Right ventricle myocardium inferior (tissue), 1 donor: ENCODE data around the gene DUSP3. TPM values are rescaled to one million over a fixed set of nuclear protein-coding genes. Genes with fewer than 3 reads are reported as not detected.
A peak's percentile ranks its signal among the peaks of the same experiment; 100 is the strongest.

Source experiments
- ATAC-seq: fragments of 200-7000 bp; cut with Tn5 transposase; one replicate; pipeline ENCODE4 v1.9.1; 2020; ENCODE audit warnings: mild to moderate bottlenecking, moderate library complexity
- DNase-seq: peaks from one replicate; pipeline ENCODE4 v3.0.0; 2021; ENCODE audit errors: missing footprints
- intact Hi-C: fragments of 100-400 bp; cut with DNase I; formaldehyde crosslinking; loops from one replicate; pipeline ENCODE4 v1.11.0; 2022
- total RNA-seq: library from RNA; stranded (reverse); fragmentation: NEBNext Ultra II Directional; extraction: Animal tissue kit (Norgen Biotek cat#: 25700); gene quantifications from one replicate; pipeline ENCODE4 v1.2.1, GENCODE V29; 2021
- donor health status: DM: no; HTN: yes; CAD: no; lungs with severe emphysema.

DUSP3 gene
- total RNA-seq, 1 donor from 2014 or later = 260 TPM

- no peak for ATAC-seq
- intact Hi-C loops = no loop called here
- DNase-seq = peak; percentile 72
Observed at GRCh38 chr17:43755389-43755875, 23.3 kb downstream of the DUSP3 start.

GRCh38 chr17:43754947-43755346, 23.8 kb downstream of the DUSP3 start:
- intact Hi-C loops = no loop called here
- ATAC-seq = no peak

GRCh38 chr17:43753493-43754129, 25.2 kb downstream of the DUSP3 start:
- no peak for DNase-seq
- ATAC-seq = no peak
- intact Hi-C loops = no loop called here

More at GRCh38 chr17:43754947-43755346, 23.8 kb downstream of the DUSP3 start:
- no peak for DNase-seq

- intact Hi-C loops = no loop called here
- DNase-seq = no peak
Observed at GRCh38 chr17:43750153-43750552, 28.6 kb downstream of the DUSP3 start.

GRCh38 chr17:43745541-43745940, 33.2 kb downstream of the DUSP3 start:
- ATAC-seq (no peak), DNase-seq (no peak)
- intact Hi-C loops = no loop called here

More at GRCh38 chr17:43750153-43750552, 28.6 kb downstream of the DUSP3 start:
- ATAC-seq = no peak

- DNase-seq (no peak), ATAC-seq (no peak)
- intact Hi-C loops = no loop called here
Observed at GRCh38 chr17:43741636-43742035, 37.1 kb downstream of the DUSP3 start.

- ATAC-seq (no peak), DNase-seq (no peak)
- intact Hi-C loops = no loop called here
Observed at GRCh38 chr17:43740541-43740940, 38.2 kb downstream of the DUSP3 start.

GRCh38 chr17:43737722-43738121, 41.1 kb downstream of the DUSP3 start:
- DNase-seq (no peak), ATAC-seq (no peak)
- intact Hi-C loops = no loop called here

GRCh38 chr17:43736389-43736788, 42.4 kb downstream of the DUSP3 start:
- DNase-seq (no peak), ATAC-seq (no peak)
- intact Hi-C loops = no loop called here

GRCh38 chr17:43734376-43734775, 44.4 kb downstream of the DUSP3 start:
- intact Hi-C loops = no loop called here
- ATAC-seq (peak; percentile 57), DNase-seq (no peak)

GRCh38 chr17:43733956-43734355, 44.8 kb downstream of the DUSP3 start:
- DNase-seq (no peak), ATAC-seq (no peak)
- intact Hi-C loops = no loop called here

GRCh38 chr17:43732958-43733357, 45.8 kb downstream of the DUSP3 start:
- no peak for ATAC-seq
- DNase-seq = no peak
- intact Hi-C loops = no loop called here

GRCh38 chr17:43728081-43728480, 50.7 kb downstream of the DUSP3 start:
- intact Hi-C loops = no loop called here

GRCh38 chr17:43723697-43724359, 54.9 kb downstream of the DUSP3 start:
- no peak for DNase-seq
- no peak for ATAC-seq
- intact Hi-C loops = no loop called here

More at GRCh38 chr17:43728081-43728480, 50.7 kb downstream of the DUSP3 start:
- DNase-seq = no peak
- ATAC-seq = no peak

GRCh38 chr17:43722870-43723665, 55.7 kb downstream of the DUSP3 start:
- intact Hi-C loops = no loop called here
- no peak for ATAC-seq

GRCh38 chr17:43722269-43722619, 56.5 kb downstream of the DUSP3 start:
- intact Hi-C loops = no loop called here
- DNase-seq = no peak
- ATAC-seq = no peak

More at GRCh38 chr17:43722870-43723665, 55.7 kb downstream of the DUSP3 start:
- DNase-seq = no peak

- intact Hi-C loops = no loop called here
- DNase-seq (no peak), ATAC-seq (no peak)
Observed at GRCh38 chr17:43721537-43722268, 57.1 kb downstream of the DUSP3 start.

GRCh38 chr17:43720311-43721060, 58.3 kb downstream of the DUSP3 start:
- intact Hi-C loops = no loop called here
- ATAC-seq (peak; percentile 95), DNase-seq (peak; percentile 91)
